HG03159 (cell line): ENCODE measurements around the gene EVC.
"Not testable (repeated sequence)": the region's sequence is repeated elsewhere in the genome, so short reads cannot be mapped to it uniquely, and the experiment has no call there.

Source experiments
- ATAC-seq: cut with Tn5 transposase; IDR thresholded peaks from one replicate; pipeline ENCODE4 v1.9.1; 2021; ENCODE audit warnings: mild to moderate bottlenecking, moderate library complexity; ENCODE audit not compliant: unreplicated experiment

EVC gene

GRCh38 chr4:5809216-5809776 is 98.3 kb downstream of the EVC start:
- ATAC-seq: no peak

- no peak for ATAC-seq
Observed at GRCh38 chr4:5810151-5810550, 99.2 kb downstream of the EVC start.

GRCh38 chr4:5810770-5811430 is 99.9 kb downstream of the EVC start:
- ATAC-seq: no peak

GRCh38 chr4:5812057-5812456 is 101.1 kb downstream of the EVC start:
- ATAC-seq: not testable (repeated sequence)

GRCh38 chr4:5812506-5813229 is 101.7 kb downstream of the EVC start:
- ATAC-seq: peak; percentile 61

- ATAC-seq: no peak
Observed at GRCh38 chr4:5813882-5814255, 102.9 kb downstream of the EVC start.

- no peak for ATAC-seq
Observed at GRCh38 chr4:5814421-5814820, 103.4 kb downstream of the EVC start.

GRCh38 chr4:5815641-5816040 is 104.6 kb downstream of the EVC start:
- no peak for ATAC-seq

GRCh38 chr4:5816101-5816500 is 105.1 kb downstream of the EVC start:
- ATAC-seq: no peak

- no peak for ATAC-seq
Observed at GRCh38 chr4:5816851-5817375, 105.9 kb downstream of the EVC start.

- no peak for ATAC-seq
Observed at GRCh38 chr4:5821665-5822358, 110.8 kb downstream of the EVC start.

GRCh38 chr4:5822619-5823018 is 111.6 kb downstream of the EVC start:
- ATAC-seq: no peak

- ATAC-seq: no peak
Observed at GRCh38 chr4:5823542-5824211, 112.7 kb downstream of the EVC start.

GRCh38 chr4:5824227-5824626 is 113.2 kb downstream of the EVC start:
- no peak for ATAC-seq

GRCh38 chr4:5824635-5825034 is 113.6 kb downstream of the EVC start:
- no peak for ATAC-seq

GRCh38 chr4:5825321-5826041 is 114.5 kb downstream of the EVC start:
- no peak for ATAC-seq

GRCh38 chr4:5826437-5827107 is 115.6 kb downstream of the EVC start:
- no peak for ATAC-seq

- no peak for ATAC-seq
Observed at GRCh38 chr4:5827108-5828004, 116.4 kb downstream of the EVC start.

GRCh38 chr4:5828005-5828391 is 117.0 kb downstream of the EVC start:
- no peak for ATAC-seq
